ENCODE measurements around the gene PRRT3. TPM values are rescaled to one million over a fixed set of nuclear protein-coding genes. Genes with fewer than 3 reads are reported as not detected.

PRRT3 gene
- total RNA-seq, 1 experiment from 2014 or later = 4.4 TPM

DNA sequence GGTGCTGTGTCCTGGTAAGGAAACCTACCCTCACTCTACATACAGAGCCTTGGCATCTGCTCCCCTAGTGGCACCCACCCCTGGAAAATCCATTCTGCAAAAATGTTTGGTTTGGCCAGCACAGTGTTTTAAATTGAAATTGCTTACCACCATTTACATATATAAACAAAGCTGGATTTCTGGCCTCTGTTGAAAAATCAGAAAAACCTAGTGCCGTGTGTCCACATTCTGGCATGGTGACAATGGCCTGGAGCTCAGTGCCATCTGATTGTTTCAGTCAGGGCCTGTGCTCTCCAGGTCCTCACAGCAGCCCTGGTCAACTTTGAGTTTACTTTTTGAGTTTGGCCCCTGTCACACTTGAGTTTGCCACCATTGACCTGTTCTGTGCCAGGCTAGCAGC is 38.2 kb downstream of the PRRT3 start:
- intact Hi-C loops (cut with micrococcal nuclease) = no loop called here
- Histone ChIP-seq H3K4me3 (ENCODE audit: low read length) (no peak overlapping the region), H3K36me3 (ENCODE audit: low read depth, low read length) (no peaks in the 10 kb centered on the region), H4K20me1 (ENCODE audit: low read length) (no peaks in the 10 kb centered on the region), H3K4me1 (ENCODE audit: insufficient read depth, low read length) (peaks cover 67% of the 10 kb centered on the region), H3K27ac (ENCODE audit: low read length) (peak overlapping the region; percentile 99), H3F3A (ENCODE audit: low read length, unreplicated experiment) (no peaks in the 10 kb centered on the region), H3K9me3 (ENCODE audit: low read length) (no peaks in the 10 kb centered on the region), H3K9ac (ENCODE audit: low read length) (no peak overlapping the region), H3K79me2 (ENCODE audit: low read length) (peaks cover 26% of the 10 kb centered on the region), H3K27me3 (ENCODE audit: low read length) (no peaks in the 10 kb centered on the region), H3K9me2 (replicated peaks; ENCODE audit: low read length) (no peaks in the 10 kb centered on the region), H2AFZ (ENCODE audit: low read length) (no peak overlapping the region), H3K4me2 (ENCODE audit: low read length) (peak overlapping the region; percentile 90)
- ChIA-PET POLR2A (ENCODE audit: unreplicated experiment) (interaction anchor here (0.6 to 1.0 kb wide), 2 partner anchors 20 to 29 kb away, joined by 3 to 28 read pairs; no protein-coding TSS in a partner anchor), CTCF (interaction anchor here (0.6 to 0.9 kb wide), 2 partner anchors 70 to 131 kb away, joined by 3 to 5 read pairs; no protein-coding TSS in a partner anchor)
- TF ChIP-seq, protein P1, sequence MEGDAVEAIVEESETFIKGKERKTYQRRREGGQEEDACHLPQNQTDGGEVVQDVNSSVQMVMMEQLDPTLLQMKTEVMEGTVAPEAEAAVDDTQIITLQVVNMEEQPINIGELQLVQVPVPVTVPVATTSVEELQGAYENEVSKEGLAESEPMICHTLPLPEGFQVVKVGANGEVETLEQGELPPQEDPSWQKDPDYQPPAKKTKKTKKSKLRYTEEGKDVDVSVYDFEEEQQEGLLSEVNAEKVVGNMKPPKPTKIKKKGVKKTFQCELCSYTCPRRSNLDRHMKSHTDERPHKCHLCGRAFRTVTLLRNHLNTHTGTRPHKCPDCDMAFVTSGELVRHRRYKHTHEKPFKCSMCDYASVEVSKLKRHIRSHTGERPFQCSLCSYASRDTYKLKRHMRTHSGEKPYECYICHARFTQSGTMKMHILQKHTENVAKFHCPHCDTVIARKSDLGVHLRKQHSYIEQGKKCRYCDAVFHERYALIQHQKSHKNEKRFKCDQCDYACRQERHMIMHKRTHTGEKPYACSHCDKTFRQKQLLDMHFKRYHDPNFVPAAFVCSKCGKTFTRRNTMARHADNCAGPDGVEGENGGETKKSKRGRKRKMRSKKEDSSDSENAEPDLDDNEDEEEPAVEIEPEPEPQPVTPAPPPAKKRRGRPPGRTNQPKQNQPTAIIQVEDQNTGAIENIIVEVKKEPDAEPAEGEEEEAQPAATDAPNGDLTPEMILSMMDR (conservative IDR thresholded peaks at IDR 0.05; ENCODE audit: low read depth, low read length) = no peak
- TF ChIP-seq EZH2phosphoT487 (IDR thresholded peaks at IDR 0.05; ENCODE audit: borderline replicate concordance, low read length) (no peak), EZH2 (IDR thresholded peaks at IDR 0.05; ENCODE audit: low read length, unreplicated experiment) (no peak)
- DNase-seq (peak; percentile 43), ATAC-seq (no peak)
- no TSS peak for BruUV-seq (replicated peaks)

DNA sequence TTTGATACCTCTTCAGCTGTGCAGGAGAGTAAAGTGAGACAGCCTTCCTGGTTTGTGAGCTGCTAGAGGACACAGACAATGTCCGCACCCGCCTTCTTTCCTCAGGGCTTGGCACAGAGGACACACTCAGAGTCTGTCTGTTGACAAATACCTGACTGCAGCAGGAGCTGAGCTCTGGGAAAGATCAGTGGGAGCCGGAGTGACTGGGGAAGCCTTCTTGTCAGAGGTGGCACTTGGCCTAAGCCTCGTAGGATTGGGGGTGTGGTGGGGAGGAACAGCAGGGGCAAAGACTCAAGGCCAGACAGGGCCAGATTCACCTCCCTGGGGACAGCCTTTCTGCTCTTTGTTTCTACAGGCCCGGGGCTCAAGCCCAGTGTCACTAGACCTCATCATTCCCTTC is 38.6 kb downstream of the PRRT3 start:
- BruUV-seq (replicated peaks) = no TSS peak
- peak overlapping the region; percentile 99 for H3K27ac ChIP-seq (ENCODE audit: low read length)
- H3K4me2 ChIP-seq (ENCODE audit: low read length) = peak overlapping the region; percentile 90
- no peaks in the 10 kb centered on the region for H3K9me3 ChIP-seq (ENCODE audit: low read length)
- H3F3A ChIP-seq (ENCODE audit: low read length, unreplicated experiment) = no peaks in the 10 kb centered on the region
- intact Hi-C loops (cut with micrococcal nuclease) = no loop called here
- no peaks in the 10 kb centered on the region for H3K36me3 ChIP-seq (ENCODE audit: low read depth, low read length)
- H3K79me2 ChIP-seq (ENCODE audit: low read length) = peaks cover 25% of the 10 kb centered on the region
- H2AFZ ChIP-seq (ENCODE audit: low read length) = no peak overlapping the region
- no peak overlapping the region for H3K9ac ChIP-seq (ENCODE audit: low read length)
- CTCF ChIA-PET = interaction anchor here (0.6 kb wide), 1 partner anchor 131 kb away, joined by 5 read pairs; no protein-coding TSS in a partner anchor
- POLR2A ChIA-PET (ENCODE audit: unreplicated experiment) = interaction anchor here (0.6 to 1.0 kb wide), 2 partner anchors 20 to 29 kb away, joined by 3 to 28 read pairs; no protein-coding TSS in a partner anchor
- DNase-seq (peak; percentile 35), ATAC-seq (no peak)
- TF ChIP-seq EZH2phosphoT487 (IDR thresholded peaks at IDR 0.05; ENCODE audit: borderline replicate concordance, low read length) = no peak
- TF ChIP-seq, protein P1 (conservative IDR thresholded peaks at IDR 0.05; ENCODE audit: low read depth, low read length) = no peak
- TF ChIP-seq EZH2 (IDR thresholded peaks at IDR 0.05; ENCODE audit: low read length, unreplicated experiment) = no peak
- peaks cover 65% of the 10 kb centered on the region for H3K4me1 ChIP-seq (ENCODE audit: insufficient read depth, low read length)
- H3K27me3 ChIP-seq (ENCODE audit: low read length) = no peaks in the 10 kb centered on the region
- H4K20me1 ChIP-seq (ENCODE audit: low read length) = no peaks in the 10 kb centered on the region
- no peak overlapping the region for H3K4me3 ChIP-seq (ENCODE audit: low read length)
- H3K9me2 ChIP-seq (replicated peaks; ENCODE audit: low read length) = no peaks in the 10 kb centered on the region

- peaks cover 53% of the 10 kb centered on the region for H3K4me1 ChIP-seq (ENCODE audit: insufficient read depth, low read length)
- ChIA-PET CTCF (interaction anchor here (0.6 to 1.2 kb wide), 4 partner anchors 9 to 412 kb away, joined by 3 to 9 read pairs (median 4); no protein-coding TSS in a partner anchor), POLR2A (ENCODE audit: unreplicated experiment) (interaction anchor here (0.5 to 0.8 kb wide), 2 partner anchors 15 to 94 kb away, joined by 3 to 5 read pairs; no protein-coding TSS in a partner anchor)
- H3K27me3 ChIP-seq (ENCODE audit: low read length) = no peaks in the 10 kb centered on the region
- intact Hi-C loops (cut with micrococcal nuclease) = loop anchor here (1.0 kb wide), 1 partner anchor 14 kb away; no protein-coding TSS in a partner anchor
- TF ChIP-seq, protein P1 (conservative IDR thresholded peaks at IDR 0.05; ENCODE audit: low read depth, low read length) = no peak
- TF ChIP-seq EZH2 (IDR thresholded peaks at IDR 0.05; ENCODE audit: low read length, unreplicated experiment) (no peak), EZH2phosphoT487 (IDR thresholded peaks at IDR 0.05; ENCODE audit: borderline replicate concordance, low read length) (no peak)
- no peaks in the 10 kb centered on the region for H3K9me3 ChIP-seq (ENCODE audit: low read length)
- ATAC-seq = peak; percentile 10
- peak overlapping the region; percentile 53 for H3K27ac ChIP-seq (ENCODE audit: low read length)
- H3K36me3 ChIP-seq (ENCODE audit: low read depth, low read length) = no peaks in the 10 kb centered on the region
- H3K79me2 ChIP-seq (ENCODE audit: low read length) = peaks cover 13% of the 10 kb centered on the region
- H3K4me3 ChIP-seq (ENCODE audit: low read length) = no peak overlapping the region
- no TSS peak for BruUV-seq (replicated peaks)
- H2AFZ ChIP-seq (ENCODE audit: low read length) = no peak overlapping the region
- peak overlapping the region; percentile 33 for H3K4me2 ChIP-seq (ENCODE audit: low read length)
- no peaks in the 10 kb centered on the region for H3K9me2 ChIP-seq (replicated peaks; ENCODE audit: low read length)
- DNase-seq = peak; percentile 94
- no peaks in the 10 kb centered on the region for H4K20me1 ChIP-seq (ENCODE audit: low read length)
- H3F3A ChIP-seq (ENCODE audit: low read length, unreplicated experiment) = no peaks in the 10 kb centered on the region
- H3K9ac ChIP-seq (ENCODE audit: low read length) = no peak overlapping the region
These were observed 39.8 kb downstream of the PRRT3 start for GRCh38 chr3:9912294-9912935.
